ENCODE data around the gene MLLT6. TPM values are rescaled to one million over a fixed set of nuclear protein-coding genes. Genes with fewer than 3 reads are reported as not detected.

The MLLT6 gene
- total and polyA plus RNA-seq, 10 donors = 27.3 to 244 (median 143) TPM

DNA sequence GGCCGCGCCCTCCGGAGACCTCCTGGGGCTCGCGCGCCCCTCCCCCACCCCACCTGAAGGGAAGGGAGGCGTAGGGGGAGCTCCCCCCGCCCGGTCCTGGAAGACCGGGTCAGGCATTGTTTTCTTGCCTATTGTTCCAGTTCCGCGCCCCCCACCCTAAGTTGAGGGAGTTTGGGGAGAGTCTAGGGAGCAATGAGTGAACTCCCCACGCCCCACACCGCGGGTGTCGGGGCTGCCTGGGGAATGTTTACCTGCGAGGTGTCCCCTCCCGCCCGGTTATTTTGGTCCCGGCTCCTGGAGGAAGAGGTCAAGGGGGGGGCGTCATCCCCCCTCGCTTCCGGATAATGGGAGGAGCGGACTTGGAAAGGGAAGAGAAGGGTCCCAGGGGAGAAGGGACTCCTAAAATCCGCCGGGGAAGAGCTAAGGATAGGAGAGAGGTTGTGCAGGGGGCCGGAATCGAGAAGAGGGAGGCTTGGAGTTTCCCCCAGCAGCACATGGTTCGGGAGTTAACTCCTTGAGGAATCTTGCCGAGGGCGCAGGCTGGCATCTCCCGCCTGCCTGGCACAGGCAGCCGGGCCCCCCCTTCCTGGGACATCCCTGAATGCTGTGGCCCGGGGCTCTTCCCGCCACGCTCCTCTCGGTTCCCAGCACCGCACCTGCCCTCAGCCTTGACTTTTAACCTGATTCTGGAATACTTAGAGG lies 881 bp downstream of the MLLT6 start:
- 0 to 2% (median 1%) methylated on average over 24 to 38 of the region's 38 CpGs for WGBS, 5 donors
- Histone ChIP-seq H3K9me3 (no peaks in the 10 kb centered on the region), H3K27me3 (replicated peaks in 1 of 7) (peaks cover 0 to 8% (median 0%) of the 10 kb centered on the region in 7 donors), H3K4me1 (peaks cover 18 to 85% (median 57%) of the 10 kb centered on the region in 6 donors), H3K36me3 (peaks cover 0 to 39% (median 28%) of the 10 kb centered on the region in 6 donors), H3K4me3 (peak overlapping the region; percentile 71 to 92 (median 85)), H3K27ac (peak overlapping the region; percentile 70 to 99 (median 97))
- TF ChIP-seq, protein P1, sequence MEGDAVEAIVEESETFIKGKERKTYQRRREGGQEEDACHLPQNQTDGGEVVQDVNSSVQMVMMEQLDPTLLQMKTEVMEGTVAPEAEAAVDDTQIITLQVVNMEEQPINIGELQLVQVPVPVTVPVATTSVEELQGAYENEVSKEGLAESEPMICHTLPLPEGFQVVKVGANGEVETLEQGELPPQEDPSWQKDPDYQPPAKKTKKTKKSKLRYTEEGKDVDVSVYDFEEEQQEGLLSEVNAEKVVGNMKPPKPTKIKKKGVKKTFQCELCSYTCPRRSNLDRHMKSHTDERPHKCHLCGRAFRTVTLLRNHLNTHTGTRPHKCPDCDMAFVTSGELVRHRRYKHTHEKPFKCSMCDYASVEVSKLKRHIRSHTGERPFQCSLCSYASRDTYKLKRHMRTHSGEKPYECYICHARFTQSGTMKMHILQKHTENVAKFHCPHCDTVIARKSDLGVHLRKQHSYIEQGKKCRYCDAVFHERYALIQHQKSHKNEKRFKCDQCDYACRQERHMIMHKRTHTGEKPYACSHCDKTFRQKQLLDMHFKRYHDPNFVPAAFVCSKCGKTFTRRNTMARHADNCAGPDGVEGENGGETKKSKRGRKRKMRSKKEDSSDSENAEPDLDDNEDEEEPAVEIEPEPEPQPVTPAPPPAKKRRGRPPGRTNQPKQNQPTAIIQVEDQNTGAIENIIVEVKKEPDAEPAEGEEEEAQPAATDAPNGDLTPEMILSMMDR (IDR thresholded peaks at IDR 0.05 in 8 of 11, conservative IDR thresholded peaks at IDR 0.05 in 3 of 11) = no peak
- TF ChIP-seq POLR2A (IDR thresholded peaks at IDR 0.05) = peak in 1 of 3 donors; percentile 23
- peak in 1 of 3 donors; percentile 21 for TF ChIP-seq POLR2AphosphoS5 (IDR thresholded peaks at IDR 0.05)
- intact Hi-C loops (cut with DNase I; ENCODE audit: low total_unique reads) = no loop called here
- peak; percentile 87 for DNase-seq

DNA sequence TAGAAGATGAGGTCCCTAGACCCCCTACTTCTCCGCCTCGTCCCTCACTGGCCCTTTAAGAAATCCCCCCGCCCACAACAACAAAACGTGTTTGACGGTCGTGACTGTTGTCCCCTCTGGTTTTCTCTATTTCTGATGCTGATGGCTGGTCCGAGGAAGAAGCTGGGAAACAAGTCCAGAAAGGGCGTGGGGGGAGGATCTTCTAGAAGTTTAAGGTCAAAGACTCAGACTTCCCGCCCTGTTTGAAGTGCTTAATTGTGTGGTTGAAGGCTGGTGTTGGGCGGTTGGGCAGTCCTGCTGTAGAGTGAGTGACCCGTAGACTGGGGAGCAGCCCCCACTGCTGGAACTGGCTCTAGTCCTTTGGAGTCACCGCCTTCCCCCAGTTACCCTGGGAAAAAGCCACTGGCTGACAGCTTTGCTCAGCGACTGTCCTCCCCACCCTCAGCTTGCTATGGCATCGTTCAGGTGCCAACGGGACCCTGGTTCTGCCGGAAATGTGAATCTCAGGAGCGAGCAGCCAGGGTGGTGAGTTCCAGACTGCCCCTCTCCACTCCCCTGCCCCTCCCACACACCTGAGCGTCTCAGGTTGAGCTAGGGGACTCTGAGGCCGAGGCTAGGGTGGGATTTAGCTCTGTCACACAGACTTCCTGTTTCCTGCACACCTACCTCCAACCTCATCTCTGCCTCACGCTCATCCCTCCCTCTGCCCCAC lies 1.6 kb downstream of the MLLT6 start:
- 8 to 18% (median 14%) methylated on average over 18 to 20 of the region's 20 CpGs for WGBS, 5 donors

DNA sequence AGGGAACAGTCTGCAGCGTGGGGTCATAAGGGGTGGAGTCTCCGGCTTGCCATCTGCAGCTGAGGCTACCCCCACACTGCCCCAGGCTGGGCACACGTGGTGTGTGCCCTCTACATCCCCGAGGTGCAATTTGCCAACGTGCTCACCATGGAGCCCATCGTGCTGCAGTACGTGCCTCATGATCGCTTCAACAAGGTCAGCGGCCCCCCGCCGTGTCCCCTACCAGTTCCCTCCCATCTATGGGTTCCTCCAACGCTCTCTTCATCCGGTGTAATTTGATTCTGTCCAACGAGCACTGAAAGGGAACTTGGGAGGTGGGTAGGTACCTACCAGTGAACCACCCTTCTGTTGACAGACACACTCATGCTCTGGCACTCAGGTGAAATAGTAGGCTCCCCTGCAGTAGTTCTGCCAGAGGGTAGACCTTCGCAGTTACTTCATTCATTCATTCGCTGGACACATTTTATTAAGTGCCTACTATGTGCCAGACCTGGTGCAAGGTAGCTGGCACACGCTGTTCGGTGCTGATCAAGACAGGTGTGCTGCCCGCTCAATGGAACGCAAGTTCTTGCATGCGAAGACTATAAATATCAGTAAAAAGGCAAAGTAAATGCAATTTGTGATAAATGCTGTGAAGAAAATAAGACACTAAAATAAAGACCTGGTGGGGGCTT lies 2.7 kb downstream of the MLLT6 start:
- DNase-seq = no peak
- Histone ChIP-seq H3K27ac (peak overlapping the region in 3 of 8 donors; percentile 98 to 99 (median 98)), H3K9me3 (no peaks in the 10 kb centered on the region), H3K27me3 (replicated peaks in 1 of 7) (peaks cover 0 to 8% (median 0%) of the 10 kb centered on the region in 7 donors), H3K36me3 (peaks cover 5 to 58% (median 47%) of the 10 kb centered on the region in 6 donors), H3K4me3 (peak overlapping the region in 3 of 8 donors; percentile 71 to 86 (median 85)), H3K4me1 (peaks cover 11 to 83% (median 45%) of the 10 kb centered on the region in 6 donors)
- intact Hi-C loops (cut with DNase I; ENCODE audit: low total_unique reads) = no loop called here
- WGBS, 5 donors = 80 to 90% (median 82%) methylated on average over 19 to 21 of the region's 21 CpGs
- peak in 2 of 3 donors; percentile 21 to 53 for TF ChIP-seq POLR2AphosphoS5 (IDR thresholded peaks at IDR 0.05)
- TF ChIP-seq, protein P1 (IDR thresholded peaks at IDR 0.05 in 8 of 11, conservative IDR thresholded peaks at IDR 0.05 in 3 of 11) = no peak

More for the DNA sequence above, 1.6 kb downstream of the MLLT6 start:
- Histone ChIP-seq H3K4me1 (peaks cover 11 to 85% (median 50%) of the 10 kb centered on the region in 6 donors), H3K36me3 (peaks cover 0 to 46% (median 35%) of the 10 kb centered on the region in 6 donors), H3K9me3 (no peaks in the 10 kb centered on the region), H3K27ac (peak overlapping the region; percentile 70 to 99 (median 97)), H3K4me3 (peak overlapping the region; percentile 71 to 92 (median 85)), H3K27me3 (replicated peaks in 1 of 7) (peaks cover 0 to 8% (median 0%) of the 10 kb centered on the region in 7 donors)
- no peak for DNase-seq
- TF ChIP-seq POLR2AphosphoS5 (IDR thresholded peaks at IDR 0.05) (peak in 1 of 3 donors; percentile 29), POLR2A (IDR thresholded peaks at IDR 0.05) (no peak)
- TF ChIP-seq, protein P1 (IDR thresholded peaks at IDR 0.05 in 8 of 11, conservative IDR thresholded peaks at IDR 0.05 in 3 of 11) = no peak
- intact Hi-C loops (cut with DNase I; ENCODE audit: low total_unique reads) = no loop called here
